GM15510 (cell line): ENCODE results near the gene GAB1.

ENCODE experiments used
- POLR2A ChIP-seq: IDR thresholded peaks from 3 replicates; pipeline ENCODE4 v1.6.1; 2011; ENCODE audit warnings: borderline replicate concordance; ENCODE audit not compliant: insufficient read length; ENCODE audit errors: extremely low read depth

The GAB1 gene

GRCh38 chr4:143313996-143314395 lies 22.7 kb upstream of the GAB1 start:
- TF ChIP-seq POLR2A = no peak

- TF ChIP-seq POLR2A = no peak
These were observed 16.6 kb upstream of the GAB1 start for GRCh38 chr4:143320113-143320512.

- no peak for TF ChIP-seq POLR2A
These were observed 9.9 kb upstream of the GAB1 start for GRCh38 chr4:143326735-143327134.

GRCh38 chr4:143329985-143330384 lies 6.7 kb upstream of the GAB1 start:
- TF ChIP-seq POLR2A = no peak

DNA sequence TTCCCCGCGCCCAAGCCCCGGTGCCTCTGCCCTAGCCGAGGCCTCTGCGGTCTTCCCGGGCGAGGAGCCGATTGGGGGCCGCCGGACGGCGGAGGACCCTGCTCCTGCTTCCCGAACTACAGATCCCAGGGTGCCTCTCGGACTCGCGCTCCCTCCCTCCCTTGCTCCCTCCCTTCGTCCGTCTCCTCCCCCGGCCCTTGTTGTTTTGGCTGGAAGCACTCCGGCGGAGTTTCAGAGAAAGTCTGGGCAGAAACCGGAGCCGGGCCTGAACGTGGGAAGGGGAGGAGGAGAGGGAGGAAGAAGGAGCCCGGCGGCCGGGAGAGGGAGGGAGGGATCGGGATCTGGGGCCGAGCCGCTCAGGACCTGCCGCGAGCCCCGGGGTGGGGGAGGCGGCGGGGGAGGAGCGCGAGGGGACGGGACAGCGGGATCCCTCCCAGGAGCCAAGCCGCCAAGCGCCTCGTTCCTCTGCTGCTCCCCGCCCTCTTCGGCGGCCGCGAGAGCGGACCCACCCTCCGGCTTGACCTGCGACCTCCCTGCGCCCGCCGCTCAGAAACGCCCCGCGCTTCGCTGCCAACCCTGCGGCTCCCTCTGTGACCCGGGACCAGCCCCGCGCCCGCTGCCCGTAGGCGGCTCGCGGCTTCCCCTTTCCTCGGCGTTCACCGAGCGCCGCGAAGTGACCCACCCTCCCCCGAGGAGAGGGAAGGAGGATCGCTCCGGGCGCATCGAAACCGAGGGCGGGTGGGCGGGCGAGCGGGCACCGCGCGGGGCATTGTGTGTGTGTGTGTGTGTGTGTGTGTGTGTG lies 496 bp upstream of the GAB1 start:
- no peak for TF ChIP-seq POLR2A

DNA sequence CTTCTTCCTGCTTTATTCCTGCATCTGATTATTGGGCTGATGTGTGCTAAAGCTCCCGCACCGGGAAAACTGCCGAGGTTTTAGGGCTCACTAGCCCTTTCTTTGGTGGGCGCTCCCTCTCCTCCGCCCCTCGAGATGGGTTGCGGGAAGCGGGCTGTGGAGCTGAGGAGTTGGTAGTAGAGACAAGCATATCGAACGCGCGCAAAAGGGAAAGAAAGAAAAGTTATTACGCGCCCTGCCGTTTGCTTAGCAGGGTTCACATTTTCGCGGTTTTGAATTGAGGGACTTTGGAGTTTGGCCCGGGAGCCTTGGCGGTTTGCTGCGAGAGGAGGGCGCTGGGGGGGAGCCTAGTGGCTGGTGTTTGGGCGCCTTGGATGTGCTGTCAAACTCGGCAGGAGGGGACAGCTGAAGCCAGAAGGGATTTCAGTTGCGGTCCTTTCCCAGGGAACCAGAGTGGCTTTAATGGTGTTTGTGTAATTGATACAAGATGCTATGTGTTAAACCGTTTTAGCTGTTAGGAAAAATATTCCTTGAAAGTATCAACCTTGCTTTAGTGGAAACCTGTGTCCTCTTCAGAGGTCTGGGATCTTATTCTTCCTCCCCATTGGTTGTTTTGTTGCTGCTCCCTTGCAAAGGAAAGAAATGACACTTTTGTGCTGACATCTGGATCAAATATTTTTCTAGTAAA lies 1.1 kb downstream of the GAB1 start:
- no peak for TF ChIP-seq POLR2A

DNA sequence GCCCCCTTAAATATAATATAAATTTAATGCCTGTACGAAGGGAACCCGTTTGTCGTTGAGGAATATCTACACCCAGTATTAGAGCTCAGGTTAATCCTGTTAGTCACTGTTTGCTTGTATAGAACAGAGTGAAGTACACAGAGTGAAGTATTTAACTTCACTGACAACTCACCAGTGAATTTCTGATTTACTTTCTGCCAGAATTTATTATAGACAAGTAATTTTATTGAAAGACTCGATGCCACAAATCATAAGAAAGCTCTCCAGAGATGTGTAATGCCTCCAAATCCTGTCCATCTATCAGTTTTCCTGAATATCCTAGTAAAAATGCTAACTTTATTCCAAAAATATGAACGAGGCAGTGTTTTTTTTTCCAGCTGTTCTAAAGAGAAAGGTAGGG lies 1.6 kb downstream of the GAB1 start:
- TF ChIP-seq POLR2A = no peak

GRCh38 chr4:143339497-143339896 lies 2.8 kb downstream of the GAB1 start:
- no peak for TF ChIP-seq POLR2A

DNA sequence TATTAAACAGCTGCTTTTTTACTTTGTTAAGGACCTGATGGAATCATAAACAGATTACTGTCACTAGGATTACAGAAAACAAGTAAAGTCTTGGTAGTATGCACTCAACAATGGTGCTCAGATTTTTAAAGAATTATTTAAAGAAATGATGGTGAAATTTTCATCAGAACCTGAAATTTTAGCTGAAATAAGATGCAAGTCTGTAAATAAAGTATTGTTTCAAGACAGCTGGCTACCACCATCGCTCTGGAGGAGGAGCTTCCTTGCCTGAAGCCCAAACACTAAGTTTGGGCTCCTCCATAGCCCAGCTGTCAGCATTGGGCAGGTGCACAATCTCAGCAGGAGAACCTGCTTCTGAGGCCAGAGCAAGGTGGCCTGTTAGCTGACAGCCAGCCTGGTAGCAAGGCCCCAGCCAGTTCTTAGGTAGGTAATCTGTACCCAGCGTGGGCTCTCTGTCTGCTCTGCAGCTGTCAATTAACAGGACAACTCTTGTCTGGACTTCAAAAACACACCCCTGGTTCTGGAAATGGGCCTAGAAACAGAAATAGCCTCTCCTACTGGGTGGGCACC lies 4.6 kb downstream of the GAB1 start:
- no peak for TF ChIP-seq POLR2A

GRCh38 chr4:143343276-143343831 lies 6.7 kb downstream of the GAB1 start:
- TF ChIP-seq POLR2A = no peak

DNA sequence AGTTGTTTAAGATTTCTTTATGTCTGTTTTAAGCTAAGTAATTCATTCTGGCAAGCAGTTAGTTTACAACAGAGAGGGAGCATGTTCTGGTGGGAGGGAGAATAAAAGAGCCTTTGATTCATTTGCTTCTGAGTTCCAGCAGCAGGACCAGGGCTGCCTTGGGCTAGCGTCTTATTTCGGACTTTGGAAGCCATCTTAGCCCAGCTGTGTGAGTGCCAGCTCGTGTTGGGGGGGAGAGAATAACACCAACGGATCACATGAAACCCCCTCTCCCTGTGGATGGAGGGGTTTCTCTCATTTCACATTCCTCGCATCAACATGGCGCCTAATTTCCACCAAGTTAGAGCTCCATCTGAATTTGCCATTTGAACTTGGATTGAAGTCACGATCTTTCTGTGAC lies 7.4 kb downstream of the GAB1 start:
- TF ChIP-seq POLR2A = no peak

- no peak for TF ChIP-seq POLR2A
These were observed 8.1 kb downstream of the GAB1 start for GRCh38 chr4:143344774-143345173.

GRCh38 chr4:143345356-143345755 lies 8.7 kb downstream of the GAB1 start:
- TF ChIP-seq POLR2A = no peak

- TF ChIP-seq POLR2A = no peak
These were observed 9.5 kb downstream of the GAB1 start for GRCh38 chr4:143346206-143346605.

DNA sequence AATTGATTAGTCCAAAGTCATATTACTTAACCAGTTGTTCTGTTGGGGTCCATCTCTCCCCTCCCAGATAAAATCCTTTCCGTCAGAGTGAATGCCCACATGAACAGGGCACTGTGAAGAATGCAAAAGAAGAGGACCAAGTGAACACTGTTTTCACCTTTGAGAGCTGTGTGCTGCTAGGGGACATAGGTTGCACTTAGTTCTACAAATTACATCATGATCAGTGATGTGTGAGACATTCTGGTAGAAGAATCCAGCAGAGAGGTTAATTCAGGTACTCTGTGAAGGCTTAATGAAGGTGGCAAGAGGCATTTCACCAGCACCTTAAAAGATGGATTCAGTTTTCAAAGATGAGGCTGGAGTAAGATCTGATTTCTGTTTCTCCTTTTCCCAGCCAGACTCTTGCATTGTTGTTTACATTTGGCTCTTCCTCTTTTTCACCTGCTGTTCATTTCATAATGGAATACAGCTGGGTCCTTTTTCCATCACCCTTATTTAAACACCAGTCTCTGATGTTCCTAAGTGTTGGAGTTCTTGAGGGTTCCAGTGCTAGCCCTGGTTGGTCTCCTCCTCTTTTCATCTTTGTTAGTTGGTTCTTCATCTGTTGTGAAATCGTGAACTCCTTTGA lies 10.9 kb downstream of the GAB1 start:
- TF ChIP-seq POLR2A = no peak

DNA sequence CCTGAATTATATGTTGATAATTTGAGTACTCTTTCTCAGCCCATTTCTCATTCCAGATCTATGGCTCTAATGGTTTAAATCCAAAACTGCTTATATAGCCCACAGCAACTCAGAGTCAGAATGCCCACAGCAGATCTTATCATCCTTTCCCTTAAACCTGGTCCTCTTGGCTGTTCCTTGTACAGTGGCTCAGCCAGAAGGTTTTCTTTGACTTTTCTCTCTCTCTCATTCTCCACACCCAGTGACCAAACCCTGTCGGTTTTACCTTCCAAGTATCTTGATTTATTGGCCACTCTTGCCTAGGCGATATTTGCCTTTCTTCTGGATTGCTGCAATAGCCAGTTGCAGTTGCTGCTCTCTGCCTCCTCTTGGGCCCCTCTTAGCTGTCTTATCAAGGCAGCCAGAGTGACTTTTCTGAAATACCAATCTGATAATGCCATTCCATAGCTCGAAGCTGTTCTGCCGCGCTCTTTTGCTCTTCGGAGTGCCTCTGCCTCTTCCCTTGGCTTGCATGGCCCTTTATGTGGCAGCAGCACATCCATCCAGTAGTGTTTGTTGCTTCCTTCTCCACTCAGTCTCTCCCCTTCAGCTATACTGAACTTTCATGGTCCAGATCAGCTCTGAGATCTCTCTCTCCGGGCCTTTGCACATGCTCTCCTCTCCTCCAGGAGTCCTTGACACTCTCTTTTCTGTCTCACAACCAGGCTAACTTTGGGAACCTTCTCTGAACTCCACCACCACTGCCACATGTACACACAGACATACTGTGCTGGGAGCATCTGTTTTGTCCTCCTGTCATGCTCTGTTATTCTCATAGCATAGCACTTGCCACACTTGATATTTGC lies 11.8 kb downstream of the GAB1 start:
- TF ChIP-seq POLR2A = no peak
